HG03095 (cell line): ENCODE data around the gene KRTAP4-11.
"Not testable (repeated sequence)": the region's sequence is repeated elsewhere in the genome, so short reads cannot be mapped to it uniquely, and the experiment has no call there.

ENCODE experiments used
- ATAC-seq: cut with Tn5 transposase; IDR thresholded peaks from one replicate; pipeline ENCODE4 v1.9.1; 2021; ENCODE audit warnings: moderate library complexity; ENCODE audit not compliant: unreplicated experiment

The KRTAP4-11 gene

DNA sequence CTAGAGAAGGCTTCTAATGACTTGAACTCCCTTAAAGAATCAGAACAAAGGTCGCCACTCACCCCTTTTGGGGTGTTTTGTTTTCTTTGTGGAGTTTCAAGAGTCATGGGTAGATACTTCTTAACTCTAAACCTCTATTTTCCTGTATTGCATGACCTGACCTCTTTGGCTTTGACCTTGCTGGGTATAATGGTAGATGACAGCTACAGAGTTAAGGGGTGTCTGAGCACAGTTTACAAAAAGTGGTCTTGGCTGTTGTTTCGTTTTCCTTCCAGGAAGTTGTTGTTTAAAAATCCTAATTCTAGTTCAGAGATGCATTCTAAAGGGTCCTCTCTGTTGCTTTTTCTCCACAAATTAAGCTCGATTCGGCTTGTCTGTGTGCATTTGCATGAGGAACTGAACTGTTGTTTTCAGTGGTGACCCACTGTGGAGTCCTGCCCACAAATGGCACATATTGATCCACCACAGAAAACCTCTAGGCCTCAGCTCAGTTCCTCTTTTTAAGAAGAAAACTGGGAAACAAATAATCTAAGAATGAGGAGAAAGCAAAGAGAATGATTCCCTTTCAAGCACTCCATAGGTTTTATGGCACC lies 29.3 kb downstream of the KRTAP4-11 start:
- ATAC-seq = not testable (repeated sequence)

DNA sequence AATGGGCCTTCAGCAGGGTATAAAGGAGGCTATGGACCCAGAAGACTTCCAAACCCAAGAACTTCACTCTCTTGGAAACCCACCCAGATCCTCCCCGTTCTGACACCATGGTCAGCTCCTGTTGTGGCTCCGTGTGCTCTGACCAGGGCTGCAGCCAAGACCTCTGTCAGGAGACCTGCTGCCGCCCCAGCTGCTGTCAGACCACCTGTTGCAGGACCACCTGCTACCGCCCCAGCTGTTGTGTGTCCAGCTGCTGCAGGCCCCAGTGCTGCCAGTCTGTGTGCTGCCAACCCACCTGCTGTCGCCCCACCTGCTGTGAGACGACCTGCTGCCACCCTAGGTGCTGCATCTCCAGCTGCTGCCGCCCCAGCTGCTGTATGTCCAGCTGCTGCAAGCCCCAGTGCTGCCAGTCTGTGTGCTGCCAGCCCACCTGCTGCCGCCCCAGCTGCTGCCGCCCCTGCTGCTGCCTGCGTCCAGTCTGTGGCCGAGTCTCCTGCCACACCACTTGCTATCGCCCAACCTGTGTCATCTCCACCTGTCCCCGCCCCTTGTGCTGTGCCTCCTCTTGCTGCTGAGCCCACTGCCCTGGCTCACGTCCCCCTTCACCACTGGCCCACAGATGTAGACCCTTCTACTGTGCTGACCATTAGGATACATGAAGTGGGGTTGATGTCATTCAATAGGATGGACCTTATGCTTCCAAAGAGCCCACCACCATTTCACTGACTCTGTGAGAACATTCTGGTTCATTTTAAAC lies 33.9 kb downstream of the KRTAP4-11 start, which contains the start of gene KRTAP4-7:
TSS of gene KRTAP4-7 (plus strand) at position 51 of the 757 bp plus-strand sequence. CDS start at position 108, 57 bp downstream.
- not testable (repeated sequence) for ATAC-seq

DNA sequence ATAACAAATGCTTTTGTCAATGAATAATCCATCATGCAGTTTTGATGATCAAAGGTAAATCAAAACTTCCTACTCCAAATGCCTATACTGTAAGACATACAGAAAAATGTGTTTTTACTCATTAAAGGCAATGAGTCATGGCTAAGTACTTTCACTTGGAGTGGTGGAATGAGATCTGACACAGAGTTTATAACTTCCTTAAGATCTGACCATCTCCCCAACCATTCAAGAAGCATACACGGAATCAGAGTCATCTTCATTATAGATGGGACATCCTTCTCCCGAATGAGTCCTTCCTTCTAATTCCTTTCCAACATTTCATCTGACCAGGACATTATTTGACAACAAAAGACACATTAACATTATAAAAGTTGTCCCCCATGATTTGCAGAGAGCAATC lies 34.7 kb downstream of the KRTAP4-11 start:
- ATAC-seq = not testable (repeated sequence)

DNA sequence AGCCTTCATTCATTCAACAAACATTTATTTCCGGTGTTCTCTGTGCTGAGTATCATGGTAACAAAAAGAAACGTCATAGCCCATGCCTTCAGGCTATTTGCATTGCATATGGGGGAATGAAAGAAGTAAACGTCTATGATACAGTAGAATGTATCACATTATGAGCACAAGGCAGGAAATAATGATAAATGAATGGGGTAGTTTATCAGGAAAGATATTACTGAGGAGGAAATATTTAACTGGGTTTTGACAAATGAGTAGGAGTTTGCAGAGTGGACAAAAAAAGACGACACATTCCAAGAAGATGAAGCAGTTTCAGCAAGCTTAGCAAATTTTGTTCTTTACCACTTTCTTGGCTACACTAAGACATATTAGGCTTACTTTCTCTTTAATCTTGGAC lies 35.5 kb downstream of the KRTAP4-11 start:
- ATAC-seq = no peak

DNA sequence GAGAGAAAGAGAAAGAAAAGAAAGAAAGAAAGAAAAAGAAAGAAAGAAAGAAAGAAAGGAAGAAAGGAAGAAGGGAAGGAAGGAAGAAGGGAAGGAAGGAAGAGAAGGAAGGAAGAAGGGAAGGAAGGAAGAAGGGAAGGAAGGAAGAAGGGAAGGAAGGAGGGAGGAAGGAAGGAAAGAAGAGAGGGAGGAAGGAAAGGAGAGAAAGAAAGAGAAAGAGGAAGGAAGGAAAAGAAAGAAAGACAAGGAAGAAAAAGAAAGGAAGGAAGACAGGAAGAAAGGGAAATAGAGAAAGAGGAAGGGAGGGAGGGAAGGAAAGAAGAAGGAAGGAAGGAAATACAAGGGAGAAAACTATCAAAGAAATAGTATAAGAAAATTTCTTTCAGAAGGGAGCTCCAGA lies 41.4 kb downstream of the KRTAP4-11 start:
- no peak for ATAC-seq

DNA sequence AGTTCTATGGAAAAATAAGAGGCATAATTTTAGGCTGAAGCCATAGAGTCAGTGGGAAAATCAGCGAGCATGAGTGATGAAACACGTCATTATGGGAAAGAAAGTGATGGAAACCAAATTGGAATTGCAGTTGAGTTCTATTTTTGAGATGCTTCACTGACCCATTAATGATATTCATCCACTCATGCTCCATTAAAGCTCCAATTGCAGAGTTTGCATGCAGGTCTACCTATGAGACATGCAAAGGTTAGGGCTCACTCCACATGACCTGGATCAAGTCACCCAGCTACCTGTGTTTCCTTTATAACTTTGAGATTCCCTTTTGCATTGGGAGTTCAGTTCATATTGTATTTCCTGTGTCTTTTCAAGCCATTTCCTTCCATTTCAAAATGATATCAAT lies 44.5 kb downstream of the KRTAP4-11 start:
- no peak for ATAC-seq

DNA sequence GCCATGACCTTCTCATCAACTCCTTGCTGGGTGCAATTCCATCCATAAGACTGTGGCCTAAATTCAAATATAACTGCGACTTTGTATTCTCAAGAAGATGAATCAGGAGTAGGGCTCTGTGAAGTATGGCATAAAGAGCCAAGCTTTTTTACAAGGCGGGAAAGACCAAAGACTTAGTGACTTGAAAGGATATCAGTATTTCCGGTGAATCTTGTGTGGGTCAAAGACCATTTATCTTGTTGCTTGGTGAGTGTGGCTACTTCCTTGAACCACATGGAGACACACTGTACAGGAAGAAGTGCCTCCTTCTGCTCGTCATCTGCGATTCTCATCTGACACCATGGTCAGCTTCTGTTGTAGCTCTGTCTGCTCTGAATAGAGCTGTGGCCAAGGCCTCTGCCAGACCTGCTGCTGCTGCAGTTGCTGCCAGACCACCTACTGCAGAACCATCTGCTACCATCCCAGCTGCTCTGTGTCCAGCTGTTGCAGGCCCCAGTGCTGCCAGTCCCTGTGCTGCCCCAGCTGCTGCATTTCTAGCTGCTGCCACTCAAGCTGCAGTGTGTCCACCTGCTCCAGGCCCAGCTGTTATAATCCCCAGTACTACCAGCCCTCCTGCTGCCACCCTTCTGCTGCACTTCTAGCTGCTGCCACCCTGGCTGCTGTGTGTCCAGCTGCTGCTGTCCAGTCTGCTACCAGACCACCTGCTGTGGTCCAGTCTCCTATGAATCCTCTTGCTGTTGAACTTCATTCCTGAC lies 46.4 kb downstream of the KRTAP4-11 start:
- ATAC-seq = no peak

DNA sequence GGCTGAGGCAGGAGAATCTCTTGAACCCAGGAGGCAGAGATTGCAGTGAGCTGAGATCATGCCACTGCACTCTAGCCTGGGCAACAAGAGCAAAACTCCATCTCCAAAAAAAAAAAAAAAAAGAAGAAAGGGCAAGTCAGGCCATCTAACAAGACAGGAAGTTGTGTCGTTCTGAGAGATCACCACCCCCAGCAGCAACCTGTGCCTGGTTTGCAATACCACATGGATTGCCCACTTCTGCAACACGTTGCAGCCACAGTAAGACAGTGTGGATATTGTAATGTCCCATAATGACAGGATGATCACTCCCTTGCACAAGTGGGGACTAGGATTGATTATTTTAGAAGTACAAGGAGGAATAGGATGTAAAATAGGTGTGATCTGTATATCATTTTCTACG lies 49.1 kb downstream of the KRTAP4-11 start:
- no peak for ATAC-seq

DNA sequence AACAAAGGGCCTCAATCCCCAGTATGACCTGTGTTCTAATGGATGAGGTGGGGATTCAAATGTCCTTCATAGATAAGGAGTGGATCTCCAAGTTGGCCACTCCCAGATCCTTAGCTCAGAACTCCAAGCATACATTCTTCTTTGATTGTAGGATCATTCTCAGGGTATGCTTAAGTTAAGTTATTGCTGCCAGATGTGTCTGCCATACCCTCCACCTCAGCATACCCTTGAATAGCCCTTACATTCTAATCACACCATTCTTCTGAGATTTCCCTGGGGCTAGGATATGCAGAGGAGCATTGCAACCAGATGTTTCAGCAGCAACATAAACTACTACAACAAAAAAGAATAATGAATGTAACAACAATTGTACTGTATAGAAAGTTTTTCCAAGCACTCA lies 50.9 kb downstream of the KRTAP4-11 start:
- ATAC-seq = no peak
